WTC11 (cell line): ENCODE data around the gene CST1. TPM values are rescaled to one million over a fixed set of nuclear protein-coding genes. Genes with fewer than 3 reads are reported as not detected.

Source experiments
- ATAC-seq: fragments of 200-7000 bp; cut with Tn5 transposase; 2 replicates; pipeline ENCODE4 v1.10.0; 2021; ENCODE audit warnings: mild to moderate bottlenecking, moderate library complexity
- CTCF ChIA-PET: fragments of 300-600 bp; sonication (Branson Sonifier 250); formaldehyde crosslinking; loops from one replicate; lab custom pipeline; 2021; ENCODE audit warnings: antibody characterized with exemption; lab: Charles Lee
- POLR2A ChIA-PET: fragments of 350-600 bp; sonication (Branson Sonifier 250); formaldehyde crosslinking; loops from one replicate; lab custom pipeline; 2021; ENCODE audit warnings: antibody characterized with exemption; lab: Charles Lee
- DNase-seq: peaks from one replicate; pipeline ENCODE4 v3.0.0; 2021; ENCODE audit warnings: low spot score
- H3K27ac Mint-ChIP-seq: 2 replicates; pipeline ENCODE4 v1.8.0; 2021; ENCODE audit warnings: mixed read lengths
- H3K27me3 Mint-ChIP-seq: 2 replicates; pipeline ENCODE4 v1.8.0; 2021; ENCODE audit warnings: low read depth, mild to moderate bottlenecking, moderate library complexity, mixed read lengths
- H3K36me3 Mint-ChIP-seq: 2 replicates; pipeline ENCODE4 v1.8.0; 2021; ENCODE audit warnings: mixed read lengths
- H3K4me1 Mint-ChIP-seq: 2 replicates; pipeline ENCODE4 v1.8.0; 2022; ENCODE audit warnings: mixed read lengths
- H3K4me3 Mint-ChIP-seq: 2 replicates; pipeline ENCODE4 v1.8.0; 2021; ENCODE audit warnings: mild to moderate bottlenecking, moderate library complexity, mixed read lengths
- H3K9me3 Mint-ChIP-seq: 2 replicates; pipeline ENCODE4 v1.8.0; 2021; ENCODE audit warnings: mixed read lengths
- CREB1 ChIP-seq: sonication (generic); formaldehyde crosslinking; IDR thresholded peaks from 2 replicates; pipeline ENCODE4 v1.8.0; 2023; ENCODE audit warnings: mild to moderate bottlenecking, missing genetic modification reagents
- ELF4 ChIP-seq: sonication (generic); formaldehyde crosslinking; IDR thresholded peaks from 2 replicates; pipeline ENCODE4 v1.8.1; 2022; ENCODE audit warnings: low read depth, mild to moderate bottlenecking, moderate library complexity, missing genetic modification reagents
- ESRRA ChIP-seq: sonication (generic); formaldehyde crosslinking; IDR thresholded peaks from 2 replicates; pipeline ENCODE4 v1.8.1; 2022; ENCODE audit warnings: mild to moderate bottlenecking, missing genetic modification reagents, borderline replicate concordance
- FOXP1 ChIP-seq: sonication (generic); formaldehyde crosslinking; IDR thresholded peaks from 2 replicates; pipeline ENCODE4 v1.8.0; 2022; ENCODE audit warnings: missing genetic modification reagents, mild to moderate bottlenecking, moderate library complexity, borderline replicate concordance
- HMGA2 ChIP-seq: fragments of 250-450 bp; sonication (Bioruptor Pico); IDR thresholded peaks from 2 replicates; pipeline ENCODE4 v1.4.0; 2021; ENCODE audit warnings: mild to moderate bottlenecking, moderate library complexity
- HMGXB4 ChIP-seq: sonication (generic); formaldehyde crosslinking; IDR thresholded peaks from 2 replicates; pipeline ENCODE4 v1.8.1; 2023; ENCODE audit warnings: mild to moderate bottlenecking, moderate library complexity, missing genetic modification reagents
- JAZF1 ChIP-seq: fragments of 250-450 bp; sonication (Bioruptor Pico); IDR thresholded peaks from 2 replicates; pipeline ENCODE4 v1.9.0; 2021; ENCODE audit warnings: moderate library complexity, mild to moderate bottlenecking, inconsistent platforms
- JUN ChIP-seq: sonication (generic); formaldehyde crosslinking; IDR thresholded peaks from 2 replicates; pipeline ENCODE4 v1.8.0; 2023; ENCODE audit warnings: mild to moderate bottlenecking, missing genetic modification reagents
- MYBL2 ChIP-seq: sonication (generic); formaldehyde crosslinking; IDR thresholded peaks from 2 replicates; pipeline ENCODE4 v1.8.1; 2023; ENCODE audit warnings: mild to moderate bottlenecking, moderate library complexity, missing genetic modification reagents
- NFATC4 ChIP-seq: fragments of 250-450 bp; sonication (Bioruptor Pico); IDR thresholded peaks from 2 replicates; pipeline ENCODE4 v1.9.0; 2021; ENCODE audit warnings: mild to moderate bottlenecking
- NR2C2 ChIP-seq: sonication (generic); formaldehyde crosslinking; IDR thresholded peaks from 2 replicates; pipeline ENCODE4 v1.8.0; 2022; ENCODE audit warnings: mild to moderate bottlenecking, missing genetic modification reagents
- TEAD1 ChIP-seq: sonication (generic); formaldehyde crosslinking; IDR thresholded peaks from 2 replicates; pipeline ENCODE4 v1.8.0; 2022; ENCODE audit warnings: mild to moderate bottlenecking, missing genetic modification reagents
- ZNF232 ChIP-seq: sonication (generic); formaldehyde crosslinking; IDR thresholded peaks from 2 replicates; pipeline ENCODE4 v1.8.0; 2022; ENCODE audit warnings: mild to moderate bottlenecking, missing genetic modification reagents
- ZNF263 ChIP-seq: sonication (generic); formaldehyde crosslinking; IDR thresholded peaks from 2 replicates; pipeline ENCODE4 v1.8.1; 2022; ENCODE audit warnings: low read depth, mild to moderate bottlenecking, moderate library complexity, missing genetic modification reagents
- ZSCAN18 ChIP-seq: fragments of 250-450 bp; sonication (Bioruptor Pico); IDR thresholded peaks from 2 replicates; pipeline ENCODE4 v2.1.2; 2022; ENCODE audit warnings: mild to moderate bottlenecking, moderate library complexity
- total RNA-seq: library from RNA; stranded (reverse); gene quantifications from 3 replicates; pipeline ENCODE4 v1.2.3, GENCODE V29; 2021
- TF ChIP-seq, protein P1 (sequence below): sonication (generic); formaldehyde crosslinking; IDR thresholded peaks from 2 replicates; pipeline ENCODE4 v1.8.1; 2022; ENCODE audit warnings: mild to moderate bottlenecking, missing genetic modification reagents, moderate library complexity, borderline replicate concordance
- TF ChIP-seq, protein P2 (sequence below): sonication (generic); formaldehyde crosslinking; IDR thresholded peaks from 2 replicates; pipeline ENCODE4 v1.8.1; 2022; ENCODE audit warnings: low read depth, missing genetic modification reagents, borderline replicate concordance
- TF ChIP-seq, protein P3 (sequence below): sonication (generic); formaldehyde crosslinking; IDR thresholded peaks from 2 replicates; pipeline ENCODE4 v1.8.0; 2022; ENCODE audit warnings: mild to moderate bottlenecking, missing genetic modification reagents
- TF ChIP-seq, protein P4 (sequence below): fragments of 250-450 bp; sonication (Bioruptor Pico); IDR thresholded peaks from 2 replicates; pipeline ENCODE4 v1.9.0; 2021; ENCODE audit warnings: mild to moderate bottlenecking, borderline replicate concordance
- TF ChIP-seq, protein P5 (sequence below): sonication (generic); formaldehyde crosslinking; IDR thresholded peaks from 2 replicates; pipeline ENCODE4 v1.8.1; 2023; ENCODE audit warnings: mild to moderate bottlenecking, missing genetic modification reagents

The CST1 gene
- total RNA-seq, 1 experiment from 2014 or later, result 4.5 TPM

GRCh38 chr20:23752481-23753193, 1.9 kb upstream of the CST1 start (continued):
- TF ChIP-seq HMGXB4 (CRISPR knock-in tag) (no peak), HMGA2 (CRISPR knock-in tag) (no peak), JAZF1 (CRISPR knock-in tag) (no peak), ESRRA (no peak), ZNF263 (CRISPR knock-in tag) (no peak), TEAD1 (CRISPR knock-in tag) (no peak), CREB1 (CRISPR knock-in tag) (no peak)

DNA sequence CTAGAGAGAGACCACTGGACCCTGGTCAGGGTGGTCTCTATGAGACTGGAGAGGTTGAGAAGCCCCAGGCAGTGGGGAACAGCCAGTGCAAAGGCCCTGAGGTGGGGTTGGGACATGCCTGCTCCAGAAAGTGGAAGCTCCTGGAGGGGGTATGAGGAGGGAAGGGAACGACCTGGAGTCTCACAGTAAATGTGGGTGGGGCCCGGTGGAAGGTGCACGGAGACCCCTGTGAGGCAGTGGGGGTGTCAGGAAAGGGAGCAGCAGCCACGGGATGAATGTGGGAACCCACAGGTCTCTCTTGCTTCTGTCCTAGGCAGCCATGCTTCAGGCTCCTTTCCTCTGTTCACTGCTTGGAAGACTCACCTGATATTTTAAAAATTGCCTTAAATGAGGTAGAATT, 1.3 kb upstream of the CST1 start:
- ATAC-seq, result no peak
- TF ChIP-seq, protein P1, sequence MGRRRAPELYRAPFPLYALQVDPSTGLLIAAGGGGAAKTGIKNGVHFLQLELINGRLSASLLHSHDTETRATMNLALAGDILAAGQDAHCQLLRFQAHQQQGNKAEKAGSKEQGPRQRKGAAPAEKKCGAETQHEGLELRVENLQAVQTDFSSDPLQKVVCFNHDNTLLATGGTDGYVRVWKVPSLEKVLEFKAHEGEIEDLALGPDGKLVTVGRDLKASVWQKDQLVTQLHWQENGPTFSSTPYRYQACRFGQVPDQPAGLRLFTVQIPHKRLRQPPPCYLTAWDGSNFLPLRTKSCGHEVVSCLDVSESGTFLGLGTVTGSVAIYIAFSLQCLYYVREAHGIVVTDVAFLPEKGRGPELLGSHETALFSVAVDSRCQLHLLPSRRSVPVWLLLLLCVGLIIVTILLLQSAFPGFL (CRISPR knock-in tag), result no peak
- TF ChIP-seq ELF4 (CRISPR knock-in tag), result no peak
- TF ChIP-seq MYBL2, result no peak
- TF ChIP-seq, protein P2, sequence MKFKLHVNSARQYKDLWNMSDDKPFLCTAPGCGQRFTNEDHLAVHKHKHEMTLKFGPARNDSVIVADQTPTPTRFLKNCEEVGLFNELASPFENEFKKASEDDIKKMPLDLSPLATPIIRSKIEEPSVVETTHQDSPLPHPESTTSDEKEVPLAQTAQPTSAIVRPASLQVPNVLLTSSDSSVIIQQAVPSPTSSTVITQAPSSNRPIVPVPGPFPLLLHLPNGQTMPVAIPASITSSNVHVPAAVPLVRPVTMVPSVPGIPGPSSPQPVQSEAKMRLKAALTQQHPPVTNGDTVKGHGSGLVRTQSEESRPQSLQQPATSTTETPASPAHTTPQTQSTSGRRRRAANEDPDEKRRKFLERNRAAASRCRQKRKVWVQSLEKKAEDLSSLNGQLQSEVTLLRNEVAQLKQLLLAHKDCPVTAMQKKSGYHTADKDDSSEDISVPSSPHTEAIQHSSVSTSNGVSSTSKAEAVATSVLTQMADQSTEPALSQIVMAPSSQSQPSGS (CRISPR knock-in tag), result no peak
- TF ChIP-seq, protein P3, sequence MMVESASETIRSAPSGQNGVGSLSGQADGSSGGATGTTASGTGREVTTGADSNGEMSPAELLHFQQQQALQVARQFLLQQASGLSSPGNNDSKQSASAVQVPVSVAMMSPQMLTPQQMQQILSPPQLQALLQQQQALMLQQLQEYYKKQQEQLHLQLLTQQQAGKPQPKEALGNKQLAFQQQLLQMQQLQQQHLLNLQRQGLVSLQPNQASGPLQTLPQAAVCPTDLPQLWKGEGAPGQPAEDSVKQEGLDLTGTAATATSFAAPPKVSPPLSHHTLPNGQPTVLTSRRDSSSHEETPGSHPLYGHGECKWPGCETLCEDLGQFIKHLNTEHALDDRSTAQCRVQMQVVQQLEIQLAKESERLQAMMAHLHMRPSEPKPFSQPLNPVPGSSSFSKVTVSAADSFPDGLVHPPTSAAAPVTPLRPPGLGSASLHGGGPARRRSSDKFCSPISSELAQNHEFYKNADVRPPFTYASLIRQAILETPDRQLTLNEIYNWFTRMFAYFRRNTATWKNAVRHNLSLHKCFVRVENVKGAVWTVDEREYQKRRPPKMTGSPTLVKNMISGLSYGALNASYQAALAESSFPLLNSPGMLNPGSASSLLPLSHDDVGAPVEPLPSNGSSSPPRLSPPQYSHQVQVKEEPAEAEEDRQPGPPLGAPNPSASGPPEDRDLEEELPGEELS (CRISPR knock-in tag), result no peak
- TF ChIP-seq, protein P4, sequence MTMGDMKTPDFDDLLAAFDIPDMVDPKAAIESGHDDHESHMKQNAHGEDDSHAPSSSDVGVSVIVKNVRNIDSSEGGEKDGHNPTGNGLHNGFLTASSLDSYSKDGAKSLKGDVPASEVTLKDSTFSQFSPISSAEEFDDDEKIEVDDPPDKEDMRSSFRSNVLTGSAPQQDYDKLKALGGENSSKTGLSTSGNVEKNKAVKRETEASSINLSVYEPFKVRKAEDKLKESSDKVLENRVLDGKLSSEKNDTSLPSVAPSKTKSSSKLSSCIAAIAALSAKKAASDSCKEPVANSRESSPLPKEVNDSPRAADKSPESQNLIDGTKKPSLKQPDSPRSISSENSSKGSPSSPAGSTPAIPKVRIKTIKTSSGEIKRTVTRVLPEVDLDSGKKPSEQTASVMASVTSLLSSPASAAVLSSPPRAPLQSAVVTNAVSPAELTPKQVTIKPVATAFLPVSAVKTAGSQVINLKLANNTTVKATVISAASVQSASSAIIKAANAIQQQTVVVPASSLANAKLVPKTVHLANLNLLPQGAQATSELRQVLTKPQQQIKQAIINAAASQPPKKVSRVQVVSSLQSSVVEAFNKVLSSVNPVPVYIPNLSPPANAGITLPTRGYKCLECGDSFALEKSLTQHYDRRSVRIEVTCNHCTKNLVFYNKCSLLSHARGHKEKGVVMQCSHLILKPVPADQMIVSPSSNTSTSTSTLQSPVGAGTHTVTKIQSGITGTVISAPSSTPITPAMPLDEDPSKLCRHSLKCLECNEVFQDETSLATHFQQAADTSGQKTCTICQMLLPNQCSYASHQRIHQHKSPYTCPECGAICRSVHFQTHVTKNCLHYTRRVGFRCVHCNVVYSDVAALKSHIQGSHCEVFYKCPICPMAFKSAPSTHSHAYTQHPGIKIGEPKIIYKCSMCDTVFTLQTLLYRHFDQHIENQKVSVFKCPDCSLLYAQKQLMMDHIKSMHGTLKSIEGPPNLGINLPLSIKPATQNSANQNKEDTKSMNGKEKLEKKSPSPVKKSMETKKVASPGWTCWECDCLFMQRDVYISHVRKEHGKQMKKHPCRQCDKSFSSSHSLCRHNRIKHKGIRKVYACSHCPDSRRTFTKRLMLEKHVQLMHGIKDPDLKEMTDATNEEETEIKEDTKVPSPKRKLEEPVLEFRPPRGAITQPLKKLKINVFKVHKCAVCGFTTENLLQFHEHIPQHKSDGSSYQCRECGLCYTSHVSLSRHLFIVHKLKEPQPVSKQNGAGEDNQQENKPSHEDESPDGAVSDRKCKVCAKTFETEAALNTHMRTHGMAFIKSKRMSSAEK, result no peak
- no peak for TF ChIP-seq JUN (CRISPR knock-in tag)
- TF ChIP-seq NR2C2 (CRISPR knock-in tag), result no peak
- no peak for TF ChIP-seq NFATC4 (CRISPR knock-in tag)
- no peak for TF ChIP-seq ZNF232 (CRISPR knock-in tag)
- TF ChIP-seq, protein P5, sequence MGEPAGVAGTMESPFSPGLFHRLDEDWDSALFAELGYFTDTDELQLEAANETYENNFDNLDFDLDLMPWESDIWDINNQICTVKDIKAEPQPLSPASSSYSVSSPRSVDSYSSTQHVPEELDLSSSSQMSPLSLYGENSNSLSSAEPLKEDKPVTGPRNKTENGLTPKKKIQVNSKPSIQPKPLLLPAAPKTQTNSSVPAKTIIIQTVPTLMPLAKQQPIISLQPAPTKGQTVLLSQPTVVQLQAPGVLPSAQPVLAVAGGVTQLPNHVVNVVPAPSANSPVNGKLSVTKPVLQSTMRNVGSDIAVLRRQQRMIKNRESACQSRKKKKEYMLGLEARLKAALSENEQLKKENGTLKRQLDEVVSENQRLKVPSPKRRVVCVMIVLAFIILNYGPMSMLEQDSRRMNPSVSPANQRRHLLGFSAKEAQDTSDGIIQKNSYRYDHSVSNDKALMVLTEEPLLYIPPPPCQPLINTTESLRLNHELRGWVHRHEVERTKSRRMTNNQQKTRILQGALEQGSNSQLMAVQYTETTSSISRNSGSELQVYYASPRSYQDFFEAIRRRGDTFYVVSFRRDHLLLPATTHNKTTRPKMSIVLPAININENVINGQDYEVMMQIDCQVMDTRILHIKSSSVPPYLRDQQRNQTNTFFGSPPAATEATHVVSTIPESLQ (CRISPR knock-in tag), result no peak
- TF ChIP-seq FOXP1 (CRISPR knock-in tag), result no peak
- TF ChIP-seq ZSCAN18 (CRISPR knock-in tag), result no peak

More for the DNA sequence above, 1.3 kb upstream of the CST1 start:
- H3K27ac Mint-ChIP-seq, result no peak overlapping the region
- DNase-seq, result no peak
- POLR2A ChIA-PET, result no interaction called here
- H3K4me1 Mint-ChIP-seq, result peaks cover 49% of the 10 kb centered on the region
- H3K9me3 Mint-ChIP-seq, result no peaks in the 10 kb centered on the region
- H3K27me3 Mint-ChIP-seq, result peaks cover 95% of the 10 kb centered on the region
- no peaks in the 10 kb centered on the region for H3K36me3 Mint-ChIP-seq
- CTCF ChIA-PET, result no interaction called here
- H3K4me3 Mint-ChIP-seq, result no peak overlapping the region
